ENCODE measurements around the gene TMEM204.
A peak's percentile ranks its signal among the peaks of the same experiment; 100 is the strongest.

TMEM204 gene

GRCh38 chr16:1538804-1539520 is 5.5 kb downstream of the TMEM204 start:
- peak in 1 of 5 experiments; percentile 43 for DNase-seq

GRCh38 chr16:1539720-1540555 is 6.5 kb downstream of the TMEM204 start:
- DNase-seq = no peak

- no peak for DNase-seq
Observed at GRCh38 chr16:1540556-1540855, 7.0 kb downstream of the TMEM204 start.

GRCh38 chr16:1541293-1542165 is 8.1 kb downstream of the TMEM204 start:
- no peak for DNase-seq

- no peak for DNase-seq
Observed at GRCh38 chr16:1542166-1542500, 8.7 kb downstream of the TMEM204 start.

GRCh38 chr16:1542533-1542932 is 9.1 kb downstream of the TMEM204 start:
- DNase-seq = no peak

- DNase-seq = peak in 2 of 5 experiments; percentile 48 to 60
Observed at GRCh38 chr16:1543085-1543896, 9.8 kb downstream of the TMEM204 start.

GRCh38 chr16:1545044-1546040 is 11.9 kb downstream of the TMEM204 start:
- no peak for DNase-seq

- DNase-seq = no peak
Observed at GRCh38 chr16:1546430-1546829, 13.0 kb downstream of the TMEM204 start.

- no peak for DNase-seq
Observed at GRCh38 chr16:1548233-1548632, 14.8 kb downstream of the TMEM204 start.

GRCh38 chr16:1548727-1549126 is 15.3 kb downstream of the TMEM204 start:
- DNase-seq = no peak

- no peak for DNase-seq
Observed at GRCh38 chr16:1550069-1550468, 16.6 kb downstream of the TMEM204 start.

- no peak for DNase-seq
Observed at GRCh38 chr16:1550696-1551095, 17.2 kb downstream of the TMEM204 start.

GRCh38 chr16:1551166-1551565 is 17.7 kb downstream of the TMEM204 start:
- no peak for DNase-seq

- DNase-seq = no peak
Observed at GRCh38 chr16:1552129-1552528, 18.7 kb downstream of the TMEM204 start.

GRCh38 chr16:1553946-1554825 is 20.7 kb downstream of the TMEM204 start:
- DNase-seq = no peak

- DNase-seq = no peak
Observed at GRCh38 chr16:1554826-1555445, 21.5 kb downstream of the TMEM204 start.

GRCh38 chr16:1556254-1556653 is 22.8 kb downstream of the TMEM204 start:
- DNase-seq = no peak

GRCh38 chr16:1557074-1557473 is 23.6 kb downstream of the TMEM204 start:
- DNase-seq = no peak

GRCh38 chr16:1557576-1557975 is 24.1 kb downstream of the TMEM204 start:
- no peak for DNase-seq

Measured in T-helper 2 cell (primary cell).